Hematopoietic multipotent progenitor cell treated with erythropoietin and hydrocortisone succinate and interleukin-3 and kit ligand, for 4 days (in vitro differentiated cells): Measurements from ENCODE around the gene SAMD4B.
"Not testable (repeated sequence)": the region's sequence is repeated elsewhere in the genome, so short reads cannot be mapped to it uniquely, and the experiment has no call there.

ENCODE experiments used
- DNase-seq: peaks from one replicate; pipeline ENCODE4 v3.0.0-alpha.2; 2015

SAMD4B gene

GRCh38 chr19:39314016-39314728, 28.0 kb upstream of the SAMD4B start:
- no peak for DNase-seq

DNA sequence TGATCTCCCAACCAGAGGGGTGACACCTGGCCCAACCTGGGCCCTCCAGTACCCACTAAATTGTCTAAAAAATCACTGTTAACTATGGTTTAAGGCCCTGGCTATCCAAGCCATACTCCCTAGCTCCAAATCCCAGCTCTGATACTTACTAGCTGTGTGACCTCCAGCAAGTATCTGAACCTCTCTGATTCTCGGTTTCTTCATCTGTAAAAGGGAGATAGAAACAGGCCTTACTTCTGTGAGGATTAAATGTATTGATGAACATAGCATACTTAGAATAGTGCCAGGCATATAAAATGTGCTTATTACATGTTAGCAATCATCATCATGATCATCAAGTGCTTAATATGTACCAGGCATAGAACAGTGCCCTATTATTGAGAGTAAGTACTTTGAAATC, 26.3 kb upstream of the SAMD4B start:
- no peak for DNase-seq

DNA sequence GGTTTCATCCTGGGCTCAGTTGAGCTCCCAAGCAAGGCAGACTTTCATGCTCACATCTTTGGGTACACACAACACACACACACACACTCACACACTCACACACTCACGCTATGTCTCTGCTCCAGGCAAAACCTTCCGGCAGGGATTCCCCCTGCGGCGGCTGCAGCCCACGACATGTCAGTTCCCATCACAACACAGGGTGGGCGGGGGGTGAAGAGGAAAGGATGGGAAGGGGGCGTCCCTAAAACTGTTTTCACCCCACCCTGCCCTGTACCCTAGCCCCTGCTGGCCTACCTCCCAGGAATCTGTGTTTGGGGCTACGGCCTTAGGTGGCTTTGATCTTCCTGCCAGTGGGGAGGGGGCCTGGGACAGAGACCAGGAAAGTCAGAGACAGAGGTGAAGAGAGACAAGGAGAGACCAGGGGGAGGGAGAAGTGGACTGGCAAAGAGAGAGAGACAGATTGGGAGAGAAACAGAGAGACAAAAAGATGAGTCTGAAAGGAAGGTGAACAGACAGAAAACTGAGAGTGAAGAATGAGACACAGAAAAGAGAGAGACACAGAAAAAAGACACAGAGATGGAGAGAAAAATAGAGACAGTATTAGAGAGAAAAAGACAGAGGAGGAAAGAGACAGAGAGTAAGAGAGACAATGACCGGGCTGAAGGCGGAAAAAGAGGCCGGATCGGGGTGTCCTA, 25.4 kb upstream of the SAMD4B start:
- no peak for DNase-seq

GRCh38 chr19:39317476-39317875, 24.7 kb upstream of the SAMD4B start:
- no peak for DNase-seq

GRCh38 chr19:39318071-39318470, 24.1 kb upstream of the SAMD4B start:
- DNase-seq = no peak

DNA sequence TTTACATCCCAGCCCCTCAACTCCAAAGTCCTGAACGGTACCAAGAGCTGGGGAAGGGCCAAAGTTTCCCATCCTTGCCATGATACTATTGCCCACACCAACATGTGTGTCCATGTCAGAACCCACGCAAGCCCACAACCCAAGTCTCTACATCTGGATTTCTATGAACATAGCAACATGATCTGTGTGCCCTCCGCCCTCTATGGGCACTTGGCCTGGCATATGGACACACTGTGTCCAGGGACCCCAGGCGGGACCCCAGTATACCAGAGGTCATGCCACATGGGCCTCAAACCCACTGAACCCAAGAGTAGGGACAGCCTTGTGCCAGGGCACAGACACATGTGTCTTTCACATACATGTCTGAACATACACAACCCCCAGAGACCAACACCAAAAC, 23.5 kb upstream of the SAMD4B start:
- DNase-seq = no peak

DNA sequence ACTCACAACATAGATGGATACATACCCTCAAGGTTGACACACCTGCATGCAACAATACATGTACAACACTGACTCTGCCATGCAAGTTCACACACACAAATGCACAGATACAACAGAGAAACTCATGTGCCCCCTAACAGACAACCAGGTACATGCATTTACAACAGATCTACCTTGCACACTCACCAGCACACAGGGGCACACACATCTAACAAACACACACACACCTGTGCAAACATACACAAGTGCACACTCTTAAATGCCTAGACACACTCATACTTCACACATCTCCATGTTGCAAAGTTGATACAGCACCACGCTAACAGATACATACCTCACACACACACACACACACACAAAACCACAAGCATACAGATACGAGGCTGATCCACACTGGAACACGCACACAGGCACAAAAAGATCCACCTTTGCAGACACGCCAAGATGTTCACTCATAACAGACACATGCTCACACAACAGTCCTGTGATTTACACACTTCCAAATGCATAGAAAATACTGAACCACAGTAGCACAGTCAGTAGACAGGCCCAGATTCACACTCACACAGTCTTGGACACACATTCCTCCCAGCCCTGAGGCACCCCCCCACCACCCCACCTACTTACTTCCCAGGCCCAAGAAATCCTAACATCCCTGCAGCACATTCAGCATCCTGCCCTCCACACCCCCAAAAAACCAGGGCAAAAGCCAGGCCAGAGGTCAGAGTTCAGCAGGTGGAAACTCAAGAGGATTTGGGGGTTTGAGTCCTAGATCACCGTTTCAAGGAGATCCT, 22.9 kb upstream of the SAMD4B start:
- DNase-seq = no peak

DNA sequence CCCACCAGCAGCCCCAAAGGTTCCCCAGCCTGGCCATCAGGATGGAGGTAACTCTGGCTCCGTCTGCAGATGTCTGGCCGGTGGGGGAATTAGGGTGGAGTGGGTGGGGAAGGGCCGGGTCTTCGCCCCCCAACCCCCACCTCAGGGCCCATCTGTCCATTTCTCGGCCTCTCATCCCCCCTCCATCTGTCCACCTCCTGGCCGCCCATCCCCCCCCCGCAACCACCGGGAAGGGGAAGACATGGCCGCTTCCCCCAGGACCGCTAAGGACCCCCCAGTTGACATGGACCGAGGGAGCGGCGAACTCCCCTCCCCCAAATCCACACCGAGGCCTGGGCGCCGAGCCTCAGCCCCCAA, 22.4 kb upstream of the SAMD4B start:
- DNase-seq = no peak

- DNase-seq = no peak
These were observed 20.9 kb upstream of the SAMD4B start for GRCh38 chr19:39321117-39321831.

GRCh38 chr19:39321832-39322176, 20.4 kb upstream of the SAMD4B start:
- no peak for DNase-seq

- no peak for DNase-seq
These were observed 17.9 kb upstream of the SAMD4B start for GRCh38 chr19:39324242-39324842.

GRCh38 chr19:39325778-39326665, 16.2 kb upstream of the SAMD4B start:
- DNase-seq = no peak

DNA sequence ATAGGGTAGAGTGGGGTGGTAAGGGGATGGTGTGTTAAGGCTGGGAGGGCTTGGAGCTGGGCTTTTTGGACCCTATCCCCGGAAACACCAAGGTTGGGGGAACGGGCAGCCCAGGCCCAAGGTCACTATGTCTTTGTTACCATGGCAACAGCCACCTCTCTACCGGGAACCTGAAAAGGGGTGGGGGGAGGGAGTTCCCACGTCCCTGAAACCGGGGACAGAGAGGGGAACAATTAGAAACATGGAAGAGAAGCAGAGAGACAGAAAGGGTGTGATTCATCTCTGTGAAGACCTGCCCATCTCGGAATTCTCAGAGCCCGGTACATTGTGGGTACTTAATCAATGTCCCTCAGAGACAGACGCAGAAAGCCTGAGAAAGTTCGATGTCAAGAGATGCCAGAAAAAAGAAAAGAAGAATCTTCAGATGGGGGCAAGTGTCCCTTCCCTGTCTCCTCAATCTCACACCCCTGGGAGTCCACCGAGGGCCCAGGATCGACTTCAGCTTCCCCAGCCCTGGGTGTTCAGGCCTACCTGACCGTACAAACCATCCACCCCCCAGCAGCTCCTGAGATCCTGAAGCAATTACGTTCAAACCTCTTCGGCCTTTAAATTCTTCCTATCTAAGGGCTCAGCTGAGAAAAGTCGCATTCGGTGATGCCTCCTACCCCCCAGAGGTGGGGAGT, 14.7 kb upstream of the SAMD4B start:
- DNase-seq = no peak

GRCh38 chr19:39328046-39328705, 14.0 kb upstream of the SAMD4B start:
- DNase-seq = peak; percentile 87

GRCh38 chr19:39329948-39330347, 12.3 kb upstream of the SAMD4B start:
- DNase-seq = no peak

- DNase-seq = no peak
These were observed 9.9 kb upstream of the SAMD4B start for GRCh38 chr19:39332293-39332692.

GRCh38 chr19:39332738-39333137, 9.5 kb upstream of the SAMD4B start:
- DNase-seq = not testable (repeated sequence)

- DNase-seq = no peak
These were observed 8.7 kb upstream of the SAMD4B start for GRCh38 chr19:39333507-39333906.

- DNase-seq = no peak
These were observed 7.7 kb upstream of the SAMD4B start for GRCh38 chr19:39334444-39334976.

DNA sequence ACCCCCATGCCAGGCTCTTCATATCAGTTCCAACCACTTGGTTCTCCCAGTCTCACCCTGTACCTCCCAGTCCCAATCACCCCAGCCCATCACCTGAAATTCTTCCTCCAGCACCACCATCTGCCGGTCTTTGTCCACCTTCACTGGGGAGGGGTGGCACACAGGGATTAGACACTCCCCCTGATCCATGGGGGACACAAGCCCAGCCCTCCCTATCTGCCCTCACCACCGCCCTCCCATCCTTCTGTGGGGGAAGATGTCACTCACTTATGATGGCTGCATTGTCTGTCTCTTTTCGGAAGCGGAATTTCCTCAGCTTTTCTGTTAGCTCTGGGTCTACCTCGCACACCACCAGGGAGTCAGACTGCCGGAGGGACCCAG, 7.1 kb upstream of the SAMD4B start:
- DNase-seq = peak; percentile 86

DNA sequence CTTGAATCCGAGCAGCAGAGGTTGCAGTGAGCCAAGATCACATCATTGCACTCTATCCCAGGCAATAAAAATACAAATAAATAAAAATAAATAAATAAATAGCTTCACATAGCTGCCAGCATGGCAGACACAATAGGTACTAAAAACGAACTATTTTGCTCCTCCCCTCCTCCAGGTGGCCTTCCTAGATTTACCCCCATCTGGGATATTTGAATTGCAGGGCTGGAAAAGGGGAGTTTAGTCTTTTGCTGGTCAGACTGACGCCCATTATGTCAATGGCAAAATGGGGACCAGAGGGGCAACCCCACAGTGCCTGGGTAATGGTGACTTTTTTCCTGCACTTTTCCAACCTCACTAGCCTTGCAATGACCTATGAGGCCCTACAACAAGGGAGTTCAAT, 5.7 kb upstream of the SAMD4B start:
- DNase-seq = no peak
